GM19240 (cell line): ENCODE data around the gene SPAG16.

ENCODE experiments used
- DNase-seq: peaks from one replicate; pipeline ENCODE4 v3.0.0; 2011; ENCODE audit warnings: low spot score; ENCODE audit not compliant: insufficient read length

The SPAG16 gene

DNA sequence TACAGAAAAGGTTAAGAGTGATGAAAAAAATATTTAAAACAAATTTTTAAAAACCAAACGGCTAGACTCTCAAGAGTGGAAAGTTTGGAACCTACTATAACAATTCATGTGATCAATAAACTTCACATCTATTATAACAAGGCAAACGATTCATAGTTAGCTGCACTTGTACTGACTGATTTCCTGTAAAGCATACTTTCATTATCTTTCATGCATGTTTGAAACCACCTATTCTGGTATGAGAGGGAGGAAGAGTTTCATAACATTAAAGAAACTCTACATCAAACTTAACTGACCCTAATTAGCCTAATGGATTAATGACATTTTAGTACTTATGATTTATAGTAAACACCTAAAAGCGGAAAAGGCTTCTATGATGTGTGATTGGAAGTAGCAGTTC lies 1082.9 kb downstream of the SPAG16 start:
- DNase-seq, result no peak

- DNase-seq, result no peak
Observed at GRCh38 chr2:214376618-214377285, 1092.5 kb downstream of the SPAG16 start.

GRCh38 chr2:214377286-214377624 lies 1093.0 kb downstream of the SPAG16 start:
- no peak for DNase-seq

DNA sequence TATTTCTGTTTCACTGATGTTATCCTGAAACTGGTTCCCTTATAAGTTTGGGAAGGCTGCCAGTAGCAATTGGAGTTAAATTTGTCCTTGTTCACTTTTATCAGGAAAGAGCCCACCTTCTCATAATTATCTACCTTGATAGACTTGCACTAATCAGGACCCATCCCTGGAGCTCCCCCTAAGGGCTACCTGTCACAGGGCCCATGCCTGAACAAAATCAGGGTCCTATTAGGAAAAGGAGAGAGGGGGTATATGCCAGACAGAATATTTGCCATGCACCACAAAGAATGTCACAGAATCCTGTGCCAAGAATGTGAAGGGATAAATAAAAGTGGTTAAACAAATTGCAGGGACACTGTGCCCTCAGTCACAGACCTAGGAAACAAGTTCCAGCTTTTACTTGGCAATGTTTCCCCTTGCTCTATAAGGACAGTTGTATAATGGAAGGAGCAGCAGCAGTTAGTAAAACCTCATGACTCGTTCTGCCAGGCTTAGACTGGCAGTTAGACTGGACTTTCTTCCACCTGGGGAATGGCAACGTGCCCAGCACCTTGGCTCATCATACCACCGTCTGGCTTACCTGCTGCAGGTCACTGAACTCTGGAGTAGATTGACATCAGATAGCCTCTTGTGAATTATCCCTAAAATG lies 1094.3 kb downstream of the SPAG16 start:
- DNase-seq, result no peak

DNA sequence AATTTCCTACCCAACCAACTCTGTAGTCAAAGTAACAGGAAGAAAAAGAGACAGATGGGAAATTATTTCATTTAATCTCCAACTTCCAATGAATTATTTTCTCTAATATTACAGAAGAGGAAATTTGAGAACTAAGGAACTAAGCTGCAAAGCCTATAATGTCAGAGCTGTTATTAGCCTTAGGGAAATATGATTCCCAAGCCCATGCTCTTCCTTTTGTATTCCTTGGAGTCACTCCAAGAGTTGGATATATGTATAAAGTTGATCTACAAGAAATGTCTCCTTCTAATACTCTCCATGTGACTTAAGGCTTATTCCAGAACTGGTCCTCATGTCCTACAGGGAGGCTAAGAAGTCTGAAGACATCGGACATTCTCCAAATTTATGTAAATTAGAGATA lies 1095.0 kb downstream of the SPAG16 start:
- no peak for DNase-seq

DNA sequence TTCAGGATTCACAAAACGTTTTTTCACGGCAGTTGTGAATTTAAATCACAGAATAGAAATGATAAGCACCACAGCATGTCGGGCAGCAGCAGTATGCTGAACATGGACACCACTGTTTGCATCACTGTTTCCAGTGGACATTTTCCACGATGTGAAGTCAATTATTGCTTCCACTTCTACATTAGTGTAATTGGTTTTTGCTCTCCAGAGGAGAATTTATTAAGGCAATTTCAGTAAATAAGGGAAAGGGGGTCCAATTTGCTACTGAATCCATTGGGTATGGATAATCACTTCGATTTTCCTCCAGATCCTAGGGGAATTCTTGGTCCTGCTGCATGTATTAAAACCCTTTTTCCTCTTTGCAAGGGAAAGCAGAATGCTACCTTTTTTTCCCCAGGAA lies 1096.4 kb downstream of the SPAG16 start:
- no peak for DNase-seq

DNA sequence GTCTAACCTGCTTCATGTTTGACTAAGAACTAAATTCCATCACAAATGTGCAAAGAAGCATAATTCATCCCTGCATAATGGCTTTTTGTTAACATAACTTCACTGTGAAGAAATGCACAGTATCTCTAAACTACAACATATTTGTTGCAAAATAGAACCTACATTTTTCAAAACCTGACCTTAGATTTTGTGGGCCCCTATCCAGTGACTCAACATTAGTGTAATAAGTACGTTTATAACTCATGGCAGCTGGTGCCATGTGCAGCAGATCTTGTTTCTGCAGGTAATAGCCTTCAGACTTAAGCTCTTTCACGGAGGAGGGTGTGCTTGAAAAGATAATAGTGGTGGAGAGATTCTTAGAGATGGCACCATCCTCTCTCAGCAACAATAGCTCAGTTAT lies 1098.0 kb downstream of the SPAG16 start:
- DNase-seq, result no peak

DNA sequence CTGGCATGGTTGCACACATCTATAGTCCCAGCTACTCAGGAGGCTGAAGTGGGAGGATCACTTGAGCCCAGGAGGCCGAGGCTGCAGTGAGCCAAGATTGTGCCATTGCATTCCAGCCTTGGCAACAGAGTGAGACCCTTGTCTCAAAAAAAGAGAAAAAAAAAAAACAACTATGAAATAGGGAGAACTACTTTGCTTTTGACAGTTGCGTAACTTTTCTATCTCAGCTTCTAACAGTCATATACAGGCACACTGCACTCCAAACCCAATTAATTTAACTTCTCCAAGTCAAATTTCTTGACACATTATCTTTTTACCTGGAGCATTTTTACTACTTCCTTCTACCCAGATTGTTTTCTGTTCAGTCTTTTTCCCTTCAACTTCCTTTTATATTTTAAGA lies 1102.5 kb downstream of the SPAG16 start:
- no peak for DNase-seq

DNA sequence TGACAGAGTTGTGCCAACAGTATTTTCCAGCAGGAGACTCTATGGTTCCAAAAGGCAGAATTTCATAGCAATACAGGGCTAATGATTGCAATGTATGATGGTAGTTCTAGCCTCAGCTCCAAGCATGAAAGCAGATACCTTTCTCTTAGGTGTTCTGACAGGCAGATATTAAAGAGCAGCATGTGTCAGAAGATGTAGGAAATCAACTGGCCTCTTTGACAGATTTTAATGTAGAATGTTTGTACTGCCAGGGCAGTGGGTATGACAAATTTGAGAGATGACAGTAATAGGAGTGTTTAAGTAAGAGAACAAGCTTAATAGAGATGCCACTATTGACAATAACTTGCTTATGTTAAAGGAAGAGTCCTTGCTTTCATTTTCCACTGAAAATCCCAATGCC lies 1105.1 kb downstream of the SPAG16 start:
- no peak for DNase-seq

GRCh38 chr2:214393796-214394195 lies 1109.5 kb downstream of the SPAG16 start:
- DNase-seq, result no peak

- no peak for DNase-seq
Observed at GRCh38 chr2:214395040-214395439, 1110.8 kb downstream of the SPAG16 start.

DNA sequence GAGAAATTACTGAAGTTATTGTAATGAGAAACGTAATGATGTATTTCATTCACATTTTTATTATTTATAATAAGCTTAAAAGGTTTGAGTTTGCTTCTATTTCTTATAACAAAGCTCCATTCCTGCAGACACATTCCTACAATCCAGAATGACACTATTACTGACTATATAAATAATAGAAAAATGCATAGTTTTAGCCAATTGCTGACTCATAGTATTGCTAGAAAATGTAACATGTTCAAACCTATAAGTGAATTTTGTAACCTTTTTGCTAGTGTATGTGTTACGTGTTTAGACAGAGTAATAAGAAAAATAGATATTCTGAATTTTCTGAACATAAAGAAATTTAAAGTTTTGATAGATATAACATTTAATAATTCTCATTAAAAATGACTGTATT lies 1117.3 kb downstream of the SPAG16 start:
- no peak for DNase-seq

DNA sequence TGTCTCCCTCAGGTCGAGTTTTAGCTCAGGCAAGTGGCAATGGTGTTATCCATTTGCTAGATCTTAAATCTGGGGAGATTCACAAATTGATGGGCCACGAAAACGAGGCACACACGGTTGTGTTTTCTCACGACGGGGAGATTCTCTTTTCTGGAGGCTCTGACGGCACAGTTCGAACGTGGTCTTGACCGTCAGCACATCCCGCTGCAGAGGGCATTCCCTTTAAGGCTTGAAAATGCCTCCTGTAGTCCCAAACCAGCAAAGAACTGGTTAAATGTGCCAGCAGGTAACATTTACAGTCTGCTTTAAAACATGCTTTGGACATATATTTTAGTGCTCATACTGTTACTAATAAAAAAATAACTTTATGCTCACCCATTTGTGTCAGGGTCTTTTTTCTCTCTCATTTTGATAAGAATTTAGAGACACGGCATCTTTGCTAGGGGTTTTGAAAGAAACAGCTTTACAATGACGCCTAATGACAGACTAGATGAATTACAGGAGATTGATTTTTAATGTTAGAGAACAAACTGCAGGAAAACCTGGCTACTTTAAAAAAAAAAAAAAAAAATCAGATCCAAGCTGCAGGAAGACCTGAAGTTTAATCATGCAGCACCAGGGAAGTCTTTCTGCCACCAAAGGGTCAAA lies 1126.0 kb downstream of the SPAG16 start:
- no peak for DNase-seq

DNA sequence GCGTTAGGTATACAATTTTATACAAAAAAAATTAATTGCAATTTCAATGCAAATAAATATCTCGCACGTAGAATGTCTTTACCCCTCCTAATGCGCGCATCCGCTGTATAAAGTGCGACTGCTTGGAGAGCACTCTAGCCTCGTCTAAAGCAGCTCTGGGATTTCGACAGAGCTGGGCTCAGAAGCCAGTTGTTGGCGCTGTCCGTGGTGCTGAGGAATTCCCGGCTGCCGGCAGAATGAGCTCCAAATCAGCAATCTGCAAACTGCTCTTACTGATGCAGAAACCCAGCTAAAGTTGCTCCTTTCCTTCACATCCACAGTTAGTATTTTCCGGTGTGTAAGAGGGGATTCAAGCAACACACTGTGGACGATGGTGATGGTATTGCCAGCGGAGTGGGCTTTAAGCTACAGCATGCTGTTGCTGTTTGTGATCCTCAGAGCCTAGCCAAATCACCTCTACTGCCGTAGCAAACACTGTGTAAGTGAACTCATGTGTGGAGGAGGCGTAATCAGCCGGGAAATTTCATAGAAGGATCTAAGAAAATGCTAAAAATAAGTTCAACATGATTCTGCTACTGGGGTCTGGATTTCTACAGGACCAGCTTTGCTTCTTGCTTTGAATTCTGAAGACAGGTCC lies 1126.8 kb downstream of the SPAG16 start, which contains the start of gene VWC2L:
VWC2L (plus strand) TSS at position 137 of the 637 bp plus-strand sequence. CDS start 3,140 bp downstream, outside the sequence.
- no peak for DNase-seq

GRCh38 chr2:214412679-214413078 lies 1128.4 kb downstream of the SPAG16 start:
- no peak for DNase-seq

GRCh38 chr2:214436470-214436869 lies 1152.2 kb downstream of the SPAG16 start:
- DNase-seq, result no peak

GRCh38 chr2:214450118-214450894 lies 1166.0 kb downstream of the SPAG16 start:
- DNase-seq, result no peak

- no peak for DNase-seq
Observed at GRCh38 chr2:214451516-214452275, 1167.4 kb downstream of the SPAG16 start.
